Panc1 (cell line): ENCODE results near the gene CNBD2. TPM values are rescaled to one million over a fixed set of nuclear protein-coding genes. Genes with fewer than 3 reads are reported as not detected.

ENCODE experiments used
- ATAC-seq: fragments of 200-7000 bp; cut with Tn5 transposase; 2 replicates; pipeline ENCODE4 v1.9.1; 2020; ENCODE audit warnings: mild to moderate bottlenecking, moderate library complexity
- BruUV-seq: library from RNA; stranded (reverse); fragments of 400-500 nt; replicated peaks from 2 replicates; lab custom pipeline; 2021; lab: Mats Ljungman, UMichigan
- CTCF ChIA-PET: fragments of 300-600 bp; sonication (Branson Sonifier 250); formaldehyde crosslinking; loops from one replicate; lab custom pipeline; 2022; ENCODE audit warnings: antibody characterized with exemption; lab: Charles Lee
- POLR2A ChIA-PET: fragments of 300-600 bp; sonication (Branson Sonifier 250); formaldehyde crosslinking; loops from one replicate; lab custom pipeline; 2022; ENCODE audit warnings: antibody characterized with exemption; lab: Charles Lee
- DNase-seq: peaks from one replicate; pipeline ENCODE4 v3.0.0-alpha.2; 2010; ENCODE audit warnings: low read depth, low spot score
- H3K27ac ChIP-seq: 2 replicates; pipeline ENCODE4 v1.5.1; 2011; ENCODE audit warnings: mild to moderate bottlenecking, low read length, inconsistent platforms
- H3K27me3 ChIP-seq: fragments of 200-500 bp; sonication (Bioruptor generic); 2 replicates; pipeline ENCODE4 v1.6.0; 2014; ENCODE audit warnings: low read length, inconsistent platforms; ENCODE audit not compliant: control insufficient read depth, insufficient read depth
- H3K36me3 ChIP-seq: fragments of 200-500 bp; sonication (Bioruptor generic); 2 replicates; pipeline ENCODE4 v1.5.1; 2014; ENCODE audit warnings: inconsistent platforms, mild to moderate bottlenecking, low read length, moderate library complexity; ENCODE audit not compliant: control insufficient read depth, insufficient read depth
- H3K4me1 ChIP-seq: 2 replicates; pipeline ENCODE4 v1.5.1; 2011; ENCODE audit warnings: inconsistent platforms, mild to moderate bottlenecking, low read length, moderate library complexity; ENCODE audit not compliant: control insufficient read depth, insufficient read depth
- H3K4me3 ChIP-seq, 2 experiments: 2 replicates each; pipeline ENCODE4 v1.5.1; 2011 to 2012; ENCODE audit warnings: low read depth in 2 of 2, low read length in 2 of 2, mild to moderate bottlenecking in 2 of 2, inconsistent platforms in 1 of 2, moderate library complexity in 1 of 2
- H3K9me3 ChIP-seq: fragments of 200-500 bp; sonication (Bioruptor generic); 2 replicates; pipeline ENCODE4 v1.5.1; 2014; ENCODE audit warnings: low read depth, mild to moderate bottlenecking, inconsistent platforms, low read length, moderate library complexity; ENCODE audit not compliant: control insufficient read depth, insufficient read depth
- SIN3A ChIP-seq: IDR thresholded peaks from 2 replicates; pipeline ENCODE4 v1.6.1; 2012; ENCODE audit warnings: low read depth, mild to moderate bottlenecking, low read length, moderate library complexity, borderline replicate concordance; ENCODE audit not compliant: insufficient read depth
- in situ Hi-C: cut with HindIII; loops from 2 replicates; pipeline ENCODE4 v1.10.0; 2016; ENCODE audit warnings: low sequenced_read_pairs, low pct_unique_long_range_greater_than_20kb
- intact Hi-C: fragments of 100-400 bp; cut with micrococcal nuclease; formaldehyde crosslinking; loops from one replicate; pipeline ENCODE4 v1.10.0; 2022; ENCODE audit not compliant: unreplicated experiment
- total RNA-seq: library from RNA; stranded (reverse); gene quantifications from one replicate; pipeline ENCODE4 v1.2.1, GENCODE V29; 2021; ENCODE audit not compliant: unreplicated experiment
- TF ChIP-seq, protein P1 (sequence below): fragments of 450-650 bp; IDR thresholded peaks from 2 replicates; pipeline ENCODE4 v1.5.1; 2017; ENCODE audit warnings: mild to moderate bottlenecking
- TF ChIP-seq, protein P2 (sequence below), 2 experiments: IDR thresholded peaks; 2 replicates each; pipeline ENCODE4 v1.6.1; 2011 to 2012; ENCODE audit warnings: low read depth in 2 of 2, control low read depth in 1 of 2, low read length in 1 of 2, mild to moderate bottlenecking in 1 of 2, moderate library complexity in 1 of 2; ENCODE audit not compliant: insufficient read depth in 1 of 2

Gene CNBD2
- total RNA-seq, 1 experiment from 2014 or later = 3.7 TPM

DNA sequence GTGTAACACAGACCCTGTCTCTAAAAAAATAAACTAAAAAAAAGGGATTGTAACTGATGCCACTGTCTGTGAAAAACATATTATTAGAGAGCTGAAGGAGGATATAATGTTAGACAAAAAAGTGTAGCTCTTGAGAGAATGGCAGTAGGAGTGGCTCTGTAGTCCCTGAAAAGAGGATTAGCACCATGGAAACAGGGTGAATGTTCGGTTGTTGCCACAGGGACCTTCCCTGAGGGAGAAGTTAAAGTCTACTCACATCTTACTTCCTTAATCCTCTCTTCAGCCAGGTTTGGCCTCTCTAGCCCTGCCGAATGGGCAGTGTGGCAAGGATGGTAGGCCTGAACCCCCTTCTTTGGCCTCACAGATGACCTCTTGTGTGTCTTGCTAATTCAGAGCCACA lies 26.1 kb upstream of the CNBD2 start:
- ChIA-PET CTCF (interaction anchor here (0.6 to 1.2 kb wide), 2 partner anchors 25 to 50 kb away, joined by 3 to 4 read pairs; no protein-coding TSS in a partner anchor), POLR2A (no interaction called here)
- TF ChIP-seq, protein P1, sequence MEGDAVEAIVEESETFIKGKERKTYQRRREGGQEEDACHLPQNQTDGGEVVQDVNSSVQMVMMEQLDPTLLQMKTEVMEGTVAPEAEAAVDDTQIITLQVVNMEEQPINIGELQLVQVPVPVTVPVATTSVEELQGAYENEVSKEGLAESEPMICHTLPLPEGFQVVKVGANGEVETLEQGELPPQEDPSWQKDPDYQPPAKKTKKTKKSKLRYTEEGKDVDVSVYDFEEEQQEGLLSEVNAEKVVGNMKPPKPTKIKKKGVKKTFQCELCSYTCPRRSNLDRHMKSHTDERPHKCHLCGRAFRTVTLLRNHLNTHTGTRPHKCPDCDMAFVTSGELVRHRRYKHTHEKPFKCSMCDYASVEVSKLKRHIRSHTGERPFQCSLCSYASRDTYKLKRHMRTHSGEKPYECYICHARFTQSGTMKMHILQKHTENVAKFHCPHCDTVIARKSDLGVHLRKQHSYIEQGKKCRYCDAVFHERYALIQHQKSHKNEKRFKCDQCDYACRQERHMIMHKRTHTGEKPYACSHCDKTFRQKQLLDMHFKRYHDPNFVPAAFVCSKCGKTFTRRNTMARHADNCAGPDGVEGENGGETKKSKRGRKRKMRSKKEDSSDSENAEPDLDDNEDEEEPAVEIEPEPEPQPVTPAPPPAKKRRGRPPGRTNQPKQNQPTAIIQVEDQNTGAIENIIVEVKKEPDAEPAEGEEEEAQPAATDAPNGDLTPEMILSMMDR = no peak
- TF ChIP-seq, protein P2, sequence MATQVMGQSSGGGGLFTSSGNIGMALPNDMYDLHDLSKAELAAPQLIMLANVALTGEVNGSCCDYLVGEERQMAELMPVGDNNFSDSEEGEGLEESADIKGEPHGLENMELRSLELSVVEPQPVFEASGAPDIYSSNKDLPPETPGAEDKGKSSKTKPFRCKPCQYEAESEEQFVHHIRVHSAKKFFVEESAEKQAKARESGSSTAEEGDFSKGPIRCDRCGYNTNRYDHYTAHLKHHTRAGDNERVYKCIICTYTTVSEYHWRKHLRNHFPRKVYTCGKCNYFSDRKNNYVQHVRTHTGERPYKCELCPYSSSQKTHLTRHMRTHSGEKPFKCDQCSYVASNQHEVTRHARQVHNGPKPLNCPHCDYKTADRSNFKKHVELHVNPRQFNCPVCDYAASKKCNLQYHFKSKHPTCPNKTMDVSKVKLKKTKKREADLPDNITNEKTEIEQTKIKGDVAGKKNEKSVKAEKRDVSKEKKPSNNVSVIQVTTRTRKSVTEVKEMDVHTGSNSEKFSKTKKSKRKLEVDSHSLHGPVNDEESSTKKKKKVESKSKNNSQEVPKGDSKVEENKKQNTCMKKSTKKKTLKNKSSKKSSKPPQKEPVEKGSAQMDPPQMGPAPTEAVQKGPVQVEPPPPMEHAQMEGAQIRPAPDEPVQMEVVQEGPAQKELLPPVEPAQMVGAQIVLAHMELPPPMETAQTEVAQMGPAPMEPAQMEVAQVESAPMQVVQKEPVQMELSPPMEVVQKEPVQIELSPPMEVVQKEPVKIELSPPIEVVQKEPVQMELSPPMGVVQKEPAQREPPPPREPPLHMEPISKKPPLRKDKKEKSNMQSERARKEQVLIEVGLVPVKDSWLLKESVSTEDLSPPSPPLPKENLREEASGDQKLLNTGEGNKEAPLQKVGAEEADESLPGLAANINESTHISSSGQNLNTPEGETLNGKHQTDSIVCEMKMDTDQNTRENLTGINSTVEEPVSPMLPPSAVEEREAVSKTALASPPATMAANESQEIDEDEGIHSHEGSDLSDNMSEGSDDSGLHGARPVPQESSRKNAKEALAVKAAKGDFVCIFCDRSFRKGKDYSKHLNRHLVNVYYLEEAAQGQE (IDR thresholded peaks at IDR 0.05; ENCODE audit: insufficient read depth in 1 of 2, low read depth in 2 of 2, low read length in 1 of 2) = no peak
- no peak for TF ChIP-seq SIN3A
- Histone ChIP-seq H3K27ac (no peak overlapping the region), H3K36me3 (no peaks in the 10 kb centered on the region), H3K4me3 (no peak overlapping the region), H3K27me3 (no peaks in the 10 kb centered on the region), H3K4me1 (no peaks in the 10 kb centered on the region), H3K9me3 (no peaks in the 10 kb centered on the region)
- no peak for DNase-seq
- intact Hi-C loops = no loop called here
- in situ Hi-C loops = no loop called here
- no peak for ATAC-seq
- no TSS peak for BruUV-seq

DNA sequence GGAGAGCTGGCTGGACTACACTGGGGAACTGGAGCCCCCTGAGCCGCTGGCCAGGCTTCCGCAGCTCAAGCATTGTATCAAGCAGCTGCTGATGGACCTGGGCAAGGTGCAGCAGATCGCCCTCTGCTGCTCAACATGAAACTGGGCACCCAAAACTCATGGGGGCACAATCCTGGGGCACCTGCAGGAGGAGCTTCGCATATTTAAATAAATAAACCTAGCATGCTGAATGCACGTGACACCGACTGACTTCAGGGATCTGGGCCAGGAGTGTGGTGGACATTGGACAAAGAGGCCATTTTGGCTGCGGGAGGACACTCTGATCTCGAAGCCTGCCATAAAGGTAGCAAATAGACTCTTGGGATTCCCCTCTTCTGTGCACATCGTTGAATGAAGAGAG lies 20.9 kb upstream of the CNBD2 start:
- intact Hi-C loops = no loop called here
- ChIA-PET CTCF (no interaction called here), POLR2A (no interaction called here)
- in situ Hi-C loops = no loop called here
- no peak; the same call in 1 of the 2 replicates for ATAC-seq
- no peak for DNase-seq
- Histone ChIP-seq H3K9me3 (no peaks in the 10 kb centered on the region), H3K36me3 (no peaks in the 10 kb centered on the region), H3K4me3 (no peak overlapping the region), H3K27ac (no peak overlapping the region), H3K27me3 (no peaks in the 10 kb centered on the region), H3K4me1 (no peaks in the 10 kb centered on the region; the same call in 1 of the 2 replicates)
- BruUV-seq = no TSS peak
- TF ChIP-seq, protein P2 (IDR thresholded peaks at IDR 0.05; ENCODE audit: insufficient read depth in 1 of 2, low read depth in 2 of 2, low read length in 1 of 2) = no peak
- TF ChIP-seq, protein P1 = peak; percentile 76
